Caco-2 (cell line): ENCODE data around the gene DOHH. TPM values are rescaled to one million over a fixed set of nuclear protein-coding genes. Genes with fewer than 3 reads are reported as not detected.
"Not testable (repeated sequence)": the region's sequence is repeated elsewhere in the genome, so short reads cannot be mapped to it uniquely, and the experiment has no call there.

ENCODE experiments used
- BruUV-seq: library from RNA; stranded (reverse); fragments of 400-500 nt; replicated peaks from 2 replicates; lab custom pipeline; 2021; lab: Mats Ljungman, UMichigan
- CTCF ChIA-PET: fragments of 300-600 bp; sonication (Branson Sonifier 250); formaldehyde crosslinking; loops from one replicate; lab custom pipeline; 2022; ENCODE audit warnings: antibody characterized with exemption; lab: Charles Lee
- POLR2A ChIA-PET: fragments of 300-600 bp; sonication (Branson Sonifier 250); formaldehyde crosslinking; loops from one replicate; lab custom pipeline; 2022; ENCODE audit warnings: antibody characterized with exemption; lab: Charles Lee
- DNase-seq, 2 experiments: peaks; one replicate each; pipeline versions ENCODE4 v3.0.0 to v3.0.0-alpha.2; 2020 to 2022
- H3K27me3 ChIP-seq: replicated peaks from 2 replicates; pipeline ENCODE4 v1.6.0; 2011; ENCODE audit warnings: low read length; ENCODE audit not compliant: control insufficient read depth, insufficient read depth
- H3K36me3 ChIP-seq: 2 replicates; pipeline ENCODE4 v1.5.1; 2011; ENCODE audit warnings: low read length; ENCODE audit not compliant: control insufficient read depth, insufficient read depth
- H3K4me1 ChIP-seq: fragments of 250-450 bp; sonication (Bioruptor Pico); 2 replicates; pipeline ENCODE4 v1.5.1; 2020; ENCODE audit warnings: mild to moderate bottlenecking
- H3K4me3 ChIP-seq: 2 replicates; pipeline ENCODE4 v1.5.1; 2011; ENCODE audit warnings: low read depth, mild to moderate bottlenecking, control low read depth, low read length
- H3K9me3 ChIP-seq: fragments of 250-450 bp; sonication (Bioruptor Pico); 2 replicates; pipeline ENCODE4 v1.5.1; 2020; ENCODE audit warnings: mild to moderate bottlenecking, moderate library complexity
- H3K27ac Mint-ChIP-seq: one replicate; pipeline ENCODE4 v1.8.0; 2022; ENCODE audit warnings: mixed read lengths; ENCODE audit not compliant: unreplicated experiment
- H3K27me3 Mint-ChIP-seq: one replicate; pipeline ENCODE4 v1.8.0; 2022; ENCODE audit warnings: mixed read lengths; ENCODE audit not compliant: insufficient read depth, unreplicated experiment
- H3K36me3 Mint-ChIP-seq: one replicate; pipeline ENCODE4 v1.8.0; 2022; ENCODE audit warnings: mild to moderate bottlenecking, mixed read lengths; ENCODE audit not compliant: insufficient read depth, unreplicated experiment
- H3K4me1 Mint-ChIP-seq: one replicate; pipeline ENCODE4 v1.8.0; 2022; ENCODE audit warnings: low read depth, mixed read lengths; ENCODE audit not compliant: unreplicated experiment
- H3K4me3 Mint-ChIP-seq: one replicate; pipeline ENCODE4 v1.8.0; 2022; ENCODE audit warnings: mild to moderate bottlenecking, moderate library complexity, mixed read lengths; ENCODE audit not compliant: unreplicated experiment
- H3K9me3 Mint-ChIP-seq: one replicate; pipeline ENCODE4 v1.8.0; 2022; ENCODE audit warnings: mixed read lengths; ENCODE audit not compliant: unreplicated experiment
- CTCF ChIP-seq, 2 experiments: fragments of 200-600 bp in 1 of 2; IDR thresholded peaks; 1 replicate in 1 of 2; 2 replicates in 1 of 2; pipeline versions ENCODE4 v1.5.1 to v1.8.0; 2011 to 2022; ENCODE audit warnings: antibody characterized with exemption in 1 of 2, control low read depth in 1 of 2, inconsistent platforms in 1 of 2, low read depth in 1 of 2, low read length in 1 of 2, mild to moderate bottlenecking in 1 of 2, moderate library complexity in 1 of 2; ENCODE audit not compliant: insufficient read depth in 1 of 2, severe bottlenecking in 1 of 2, unreplicated experiment in 1 of 2
- intact Hi-C: fragments of 100-400 bp; cut with micrococcal nuclease; formaldehyde crosslinking; loops from one replicate; pipeline ENCODE4 v1.10.0; 2022; ENCODE audit not compliant: unreplicated experiment
- total RNA-seq: library from RNA; stranded (reverse); gene quantifications from 2 replicates; pipeline ENCODE4 v1.2.3, GENCODE V29; 2022

DOHH gene
- total RNA-seq, 1 experiment from 2014 or later: 17.4 TPM

GRCh38 chr19:3448616-3449334, 51.7 kb downstream of the DOHH start:
- Mint-ChIP-seq H3K9me3 (no peaks in the 10 kb centered on the region), H3K27me3 (no peaks in the 10 kb centered on the region), H3K4me3 (no peak overlapping the region), H3K27ac (no peak overlapping the region), H3K4me1 (peaks cover 5% of the 10 kb centered on the region), H3K36me3 (peaks cover 6% of the 10 kb centered on the region)
- no TSS peak for BruUV-seq
- Histone ChIP-seq H3K9me3 (no peaks in the 10 kb centered on the region), H3K4me1 (no peaks in the 10 kb centered on the region), H3K36me3 (no peaks in the 10 kb centered on the region), H3K27me3 (no peaks in the 10 kb centered on the region), H3K4me3 (no peak overlapping the region)
- no peak for TF ChIP-seq CTCF (IDR thresholded peaks at IDR 0.05; ENCODE audit: insufficient read depth in 1 of 2, low read depth in 1 of 2, low read length in 1 of 2, severe bottlenecking in 1 of 2, unreplicated experiment in 1 of 2)
- CTCF ChIA-PET: interaction anchor here (0.6 kb wide), 1 partner anchor 96 kb away, joined by 3 read pairs; no protein-coding TSS in a partner anchor
- POLR2A ChIA-PET: no interaction called here
- intact Hi-C loops: no loop called here
- DNase-seq: no peak

- intact Hi-C loops, H3K36me3 Mint-ChIP-seq, H3K27me3 ChIP-seq, DNase-seq, H3K27me3 Mint-ChIP-seq, POLR2A ChIA-PET, CTCF ChIA-PET, H3K36me3 ChIP-seq, BruUV-seq, H3K9me3 Mint-ChIP-seq, H3K4me3 ChIP-seq, H3K27ac Mint-ChIP-seq, H3K4me3 Mint-ChIP-seq, H3K9me3 ChIP-seq, H3K4me1 Mint-ChIP-seq, H3K4me1 ChIP-seq: not testable (repeated sequence)
Measured at GRCh38 chr19:3446657-3447056, 53.8 kb downstream of the DOHH start.

- Mint-ChIP-seq H3K27me3 (no peaks in the 10 kb centered on the region), H3K4me3 (no peak overlapping the region), H3K36me3 (no peaks in the 10 kb centered on the region), H3K27ac (no peak overlapping the region), H3K4me1 (peaks cover 7% of the 10 kb centered on the region), H3K9me3 (no peaks in the 10 kb centered on the region)
- intact Hi-C loops: no loop called here
- no peaks in the 10 kb centered on the region for H3K36me3 ChIP-seq
- CTCF ChIA-PET: interaction anchor here (0.5 kb wide), 1 partner anchor 1493 kb away, joined by 4 read pairs; no protein-coding TSS in a partner anchor
- H3K27me3 ChIP-seq: no peaks in the 10 kb centered on the region
- no peak for DNase-seq
- TF ChIP-seq CTCF (IDR thresholded peaks at IDR 0.05; ENCODE audit: insufficient read depth in 1 of 2, low read depth in 1 of 2, low read length in 1 of 2, severe bottlenecking in 1 of 2, unreplicated experiment in 1 of 2): no peak
- no peaks in the 10 kb centered on the region for H3K4me1 ChIP-seq
- no peaks in the 10 kb centered on the region for H3K9me3 ChIP-seq
- H3K4me3 ChIP-seq: no peak overlapping the region
- no TSS peak for BruUV-seq
- POLR2A ChIA-PET: no interaction called here
Measured at GRCh38 chr19:3444695-3445234, 55.7 kb downstream of the DOHH start.
